ENCODE data around the gene SMPD2. TPM values are rescaled to one million over a fixed set of nuclear protein-coding genes. Genes with fewer than 3 reads are reported as not detected.
A peak's percentile ranks its signal among the peaks of the same experiment; 100 is the strongest.

Gene SMPD2
- total RNA-seq, 1 donor from 2014 or later: 13.7 TPM

- ATAC-seq (no peak), DNase-seq (no peak)
- no peaks in the 10 kb centered on the region for H3K27me3 ChIP-seq (ENCODE audit: low read depth)
- no peaks in the 10 kb centered on the region for H3K9me3 ChIP-seq
- TF ChIP-seq CTCF (IDR thresholded peaks at IDR 0.05): no peak
- intact Hi-C loops (cut with DNase I): no loop called here
- no peak overlapping the region for H3K27ac ChIP-seq
- H3K36me3 ChIP-seq: no peaks in the 10 kb centered on the region
- no peak overlapping the region for H3K4me3 ChIP-seq
- peaks cover 9% of the 10 kb centered on the region for H3K4me1 ChIP-seq
These were observed 11.5 kb upstream of the SMPD2 start for GRCh38 chr6:109428889-109429477.

GRCh38 chr6:109429496-109429895, 11.0 kb upstream of the SMPD2 start:
- DNase-seq (no peak), ATAC-seq (no peak)
- intact Hi-C loops (cut with DNase I): no loop called here
- H3K4me1 ChIP-seq: peaks cover 9% of the 10 kb centered on the region
- no peaks in the 10 kb centered on the region for H3K36me3 ChIP-seq
- TF ChIP-seq CTCF (IDR thresholded peaks at IDR 0.05): no peak
- no peak overlapping the region for H3K27ac ChIP-seq
- H3K27me3 ChIP-seq (ENCODE audit: low read depth): no peaks in the 10 kb centered on the region
- no peaks in the 10 kb centered on the region for H3K9me3 ChIP-seq
- no peak overlapping the region for H3K4me3 ChIP-seq

GRCh38 chr6:109434456-109434855, 6.1 kb upstream of the SMPD2 start:
- Histone ChIP-seq H3K36me3 (no peaks in the 10 kb centered on the region), H3K4me3 (no peak overlapping the region), H3K4me1 (peaks cover 8% of the 10 kb centered on the region), H3K27me3 (ENCODE audit: low read depth) (no peaks in the 10 kb centered on the region), H3K27ac (no peak overlapping the region), H3K9me3 (no peaks in the 10 kb centered on the region)
- intact Hi-C loops (cut with DNase I): no loop called here
- ATAC-seq (peak in 1 of 2 donors; percentile 33), DNase-seq (no peak)
- no peak for TF ChIP-seq CTCF (IDR thresholded peaks at IDR 0.05)

- H3K36me3 ChIP-seq: no peaks in the 10 kb centered on the region
- no peaks in the 10 kb centered on the region for H3K27me3 ChIP-seq (ENCODE audit: low read depth)
- no peaks in the 10 kb centered on the region for H3K9me3 ChIP-seq
- H3K27ac ChIP-seq: no peak overlapping the region
- DNase-seq: no peak
- no peak overlapping the region for H3K4me3 ChIP-seq
- intact Hi-C loops (cut with DNase I): no loop called here
- ATAC-seq: no peak
- no peak for TF ChIP-seq CTCF (IDR thresholded peaks at IDR 0.05)
- H3K4me1 ChIP-seq: peaks cover 11% of the 10 kb centered on the region
These were observed 4.5 kb upstream of the SMPD2 start for GRCh38 chr6:109436041-109436440.

DNA sequence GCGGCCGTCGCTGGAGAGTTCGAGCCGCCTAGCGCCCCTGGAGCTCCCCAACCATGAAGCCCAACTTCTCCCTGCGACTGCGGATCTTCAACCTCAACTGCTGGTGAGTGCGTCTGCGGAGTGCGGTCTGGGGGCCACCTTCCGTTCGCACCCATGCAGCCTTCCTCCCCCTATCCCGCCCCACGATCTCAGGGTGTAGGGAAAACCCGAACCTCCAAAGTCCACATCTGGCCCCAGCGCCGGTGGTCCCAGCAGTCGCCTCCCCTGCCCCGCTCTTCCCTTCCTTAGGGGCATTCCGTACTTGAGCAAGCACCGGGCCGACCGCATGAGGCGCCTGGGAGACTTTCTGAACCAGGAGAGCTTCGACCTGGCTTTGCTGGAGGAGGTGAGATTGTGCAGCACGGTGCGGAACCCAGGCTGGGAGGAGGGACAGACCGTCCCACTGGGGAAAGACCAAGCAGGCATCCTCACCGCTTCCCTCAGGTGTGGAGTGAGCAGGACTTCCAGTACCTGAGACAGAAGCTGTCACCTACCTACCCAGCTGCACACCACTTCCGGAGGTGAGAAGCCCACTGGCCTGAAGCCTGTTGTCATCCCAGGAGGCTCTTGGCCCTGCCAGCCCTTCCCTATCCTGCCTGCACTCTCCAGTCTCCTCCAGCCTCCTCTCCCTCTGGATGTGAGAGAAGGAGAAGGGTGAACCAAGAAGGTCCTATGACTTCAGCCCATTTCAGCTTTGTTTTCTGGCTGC, 719 bp downstream of the SMPD2 start:
- H3K4me1 ChIP-seq: peaks cover 28% of the 10 kb centered on the region
- DNase-seq: peak; percentile 76
- peak overlapping the region; percentile 93 for H3K27ac ChIP-seq
- H3K27me3 ChIP-seq (ENCODE audit: low read depth): no peaks in the 10 kb centered on the region
- no peaks in the 10 kb centered on the region for H3K9me3 ChIP-seq
- intact Hi-C loops (cut with DNase I): no loop called here
- no peak for TF ChIP-seq CTCF (IDR thresholded peaks at IDR 0.05)
- H3K36me3 ChIP-seq: peaks cover 38% of the 10 kb centered on the region
- H3K4me3 ChIP-seq: peak overlapping the region; percentile 74
- peak; percentile 58 to 61 for ATAC-seq
